HUDEP-2 (cell line): Measurements from ENCODE around the gene NMRK2.
"Not testable (repeated sequence)": the region's sequence is repeated elsewhere in the genome, so short reads cannot be mapped to it uniquely, and the experiment has no call there.

Experiments
- DNase-seq, 76 experiments: peaks; one replicate each; lab custom pipeline; 2025; ENCODE audit not compliant: unreplicated experiment in 76 of 76; lab: John Stamatoyannopoulos, UW

Gene NMRK2

DNA sequence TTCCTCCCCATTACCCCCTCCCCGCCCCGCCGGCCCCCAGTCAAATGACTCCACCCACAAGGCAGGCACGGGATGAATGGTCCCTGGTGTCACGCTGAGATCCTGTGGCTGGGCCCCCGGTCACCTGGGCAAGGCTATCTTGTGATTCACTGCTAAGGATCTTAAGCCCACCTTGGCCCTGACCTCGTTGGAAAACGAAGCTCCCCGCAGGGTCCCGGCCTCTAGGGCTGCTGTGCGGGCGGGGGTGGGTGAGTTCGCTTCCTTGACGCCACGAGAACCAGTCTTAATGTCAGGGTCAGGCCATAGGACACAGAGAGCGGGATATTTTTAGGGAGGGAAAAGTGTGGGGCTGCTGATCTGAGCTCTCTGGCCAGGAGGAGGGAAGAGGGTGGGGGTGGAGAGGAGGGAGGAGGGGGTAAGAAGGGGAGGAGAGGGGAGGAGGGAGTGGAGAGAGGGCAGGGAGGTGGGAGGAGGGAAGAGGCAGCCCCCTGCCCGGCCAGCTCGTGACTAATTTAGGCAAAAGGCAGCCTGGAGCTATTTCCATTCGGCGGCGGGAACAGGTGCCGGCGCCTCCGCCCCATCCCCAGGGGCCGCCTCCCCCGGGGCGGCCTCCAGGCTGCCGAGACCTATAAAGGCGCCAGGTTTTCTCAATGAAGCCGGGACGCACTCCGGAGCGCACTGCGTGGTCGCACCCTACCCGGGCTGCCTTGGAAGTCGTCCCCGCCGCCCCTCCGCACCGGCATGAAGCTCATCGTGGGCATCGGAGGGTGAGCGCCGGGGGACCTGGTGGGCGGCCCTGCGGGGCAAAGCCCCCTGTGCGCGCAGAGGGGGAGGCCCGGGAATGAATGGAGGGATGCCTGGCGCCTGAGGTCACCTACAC lies at the start of gene NMRK2:
TSS of gene NMRK2 (plus strand) at position 139 of the 880 bp plus-strand sequence. CDS start at position 742, 603 bp downstream.
- no peak for DNase-seq

DNA sequence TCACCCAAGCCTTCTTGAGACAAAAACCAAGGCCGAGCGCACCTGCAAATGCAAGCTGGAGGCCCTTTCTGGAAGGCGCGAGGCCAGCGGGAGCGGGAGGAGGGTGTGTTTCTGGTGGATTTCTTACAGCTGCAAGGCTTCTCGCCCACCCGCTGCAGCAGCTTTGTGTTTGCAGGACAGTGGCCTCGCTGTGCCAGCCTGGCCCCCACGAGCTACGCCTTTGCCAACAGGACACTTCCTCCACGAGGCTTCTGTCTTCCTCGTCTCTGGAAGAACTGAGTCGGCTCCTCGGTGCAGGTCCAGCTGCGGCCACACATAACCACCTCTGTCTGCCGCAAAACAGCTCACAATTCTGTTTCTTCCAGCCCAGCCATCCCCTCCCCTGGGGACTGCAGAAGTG lies 42.3 kb upstream of the NMRK2 start:
- DNase-seq = no peak

DNA sequence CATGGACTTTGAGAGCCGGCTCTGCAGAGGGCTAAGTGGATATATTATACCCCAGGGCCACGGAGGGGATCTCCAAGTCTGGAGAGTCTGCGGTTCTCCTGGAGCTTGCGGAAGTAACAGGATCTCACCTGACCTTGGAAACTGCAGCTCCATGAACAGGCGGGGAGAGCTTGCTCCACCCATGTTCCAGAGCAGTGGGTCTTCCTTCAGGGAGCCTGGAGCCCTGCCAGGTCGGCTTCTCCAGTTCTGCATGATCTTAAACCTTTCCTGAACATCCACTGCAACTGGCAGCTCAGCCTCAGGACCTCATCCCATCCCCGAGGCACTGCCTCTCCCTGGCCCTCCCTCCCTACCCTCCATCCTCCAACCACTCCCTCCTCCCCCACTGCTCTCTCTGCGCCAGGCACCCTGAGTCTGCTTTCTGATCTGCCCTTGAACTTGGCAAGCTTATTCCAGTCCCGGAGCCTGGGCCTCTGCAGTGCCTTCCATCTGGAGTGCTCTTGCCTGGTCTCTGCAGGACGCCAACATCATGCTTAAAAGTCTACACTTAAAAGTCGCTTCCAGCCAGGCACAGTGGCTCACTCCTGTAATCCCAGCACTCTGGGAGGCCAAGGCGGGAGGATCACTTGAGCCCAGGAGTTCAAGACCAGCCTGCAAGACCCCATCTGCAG lies 39.2 kb upstream of the NMRK2 start:
- no peak for DNase-seq

- DNase-seq = not testable (repeated sequence)
These were observed 37.9 kb upstream of the NMRK2 start for GRCh38 chr19:3894959-3895358.

DNA sequence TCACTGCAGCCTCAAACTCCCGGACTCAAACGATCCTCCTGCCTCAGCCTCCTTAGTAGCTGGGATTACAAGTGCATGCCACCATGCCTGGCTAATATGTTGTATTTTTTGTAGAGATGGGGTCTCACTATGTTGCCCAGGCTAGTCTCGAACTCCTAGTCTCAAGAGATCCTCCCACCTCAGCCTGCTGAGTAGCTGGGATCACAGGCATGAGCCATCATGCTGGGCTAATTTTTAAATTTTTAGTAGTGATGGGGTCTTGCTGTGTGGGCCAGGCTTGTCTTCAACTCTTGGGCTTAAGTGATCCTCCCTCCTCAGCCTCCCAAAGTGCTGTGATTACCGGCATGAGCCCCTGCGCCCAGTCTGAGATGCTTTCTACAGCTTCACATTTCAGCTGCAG lies 37.1 kb upstream of the NMRK2 start:
- DNase-seq = no peak

- no peak for DNase-seq
These were observed 34.9 kb upstream of the NMRK2 start for GRCh38 chr19:3897936-3898335.

DNA sequence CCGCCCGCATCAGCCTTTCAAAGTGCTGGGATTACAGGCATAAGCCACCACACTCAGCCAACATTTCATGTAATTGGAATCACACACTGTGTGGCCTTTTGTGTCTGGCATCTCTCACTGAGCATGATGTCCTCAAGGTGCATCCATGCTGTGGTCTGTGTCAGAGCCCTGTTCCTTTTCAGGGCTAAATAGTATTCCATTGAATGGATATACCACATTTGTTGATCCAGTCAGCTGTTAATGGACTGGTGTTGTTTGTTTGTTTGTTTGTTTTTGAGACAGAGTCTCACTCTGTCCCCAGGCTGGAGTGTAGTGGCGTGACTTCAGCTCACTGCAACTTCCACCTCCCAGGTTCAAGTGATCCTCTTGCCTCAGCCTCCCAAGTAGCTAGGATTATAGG lies 34.4 kb upstream of the NMRK2 start:
- DNase-seq = no peak

DNA sequence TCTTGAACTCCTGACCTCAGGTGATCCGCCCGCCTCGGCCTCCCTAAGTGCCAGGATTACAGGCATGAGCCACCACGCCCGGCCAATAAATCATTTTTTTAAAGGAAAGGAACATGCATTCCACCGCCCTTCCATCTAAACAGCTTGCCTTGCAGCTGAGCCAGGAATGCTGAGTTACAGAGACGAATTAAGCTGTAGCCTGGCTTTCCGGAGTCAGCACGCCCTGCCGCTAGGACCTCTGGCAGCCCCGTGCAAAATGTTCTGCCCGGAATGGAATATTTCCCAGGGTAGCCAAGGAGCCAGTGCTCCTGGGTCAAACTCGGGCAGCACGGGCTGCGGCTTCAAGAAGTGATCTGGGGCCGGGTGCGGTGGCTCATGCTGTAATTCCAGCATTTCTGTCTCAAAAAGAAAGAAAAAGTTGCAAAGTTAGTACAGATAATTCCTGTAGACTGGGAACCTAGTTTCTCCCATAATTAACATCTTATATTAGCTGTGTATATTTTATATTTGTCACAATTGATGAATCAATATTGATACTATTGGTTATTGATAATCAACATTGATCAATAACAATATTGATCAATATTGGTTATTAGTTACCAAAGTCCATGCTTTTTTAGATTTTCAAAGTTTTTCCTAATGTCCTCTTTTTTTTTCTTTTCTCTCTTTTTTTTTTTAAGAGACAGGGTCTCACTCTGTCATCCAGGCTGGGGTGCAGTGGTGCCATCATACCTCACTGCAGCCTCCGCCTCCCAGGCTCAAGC lies 33.2 kb upstream of the NMRK2 start:
- DNase-seq = no peak

- DNase-seq = no peak
These were observed 30.4 kb upstream of the NMRK2 start for GRCh38 chr19:3902317-3902973.

DNA sequence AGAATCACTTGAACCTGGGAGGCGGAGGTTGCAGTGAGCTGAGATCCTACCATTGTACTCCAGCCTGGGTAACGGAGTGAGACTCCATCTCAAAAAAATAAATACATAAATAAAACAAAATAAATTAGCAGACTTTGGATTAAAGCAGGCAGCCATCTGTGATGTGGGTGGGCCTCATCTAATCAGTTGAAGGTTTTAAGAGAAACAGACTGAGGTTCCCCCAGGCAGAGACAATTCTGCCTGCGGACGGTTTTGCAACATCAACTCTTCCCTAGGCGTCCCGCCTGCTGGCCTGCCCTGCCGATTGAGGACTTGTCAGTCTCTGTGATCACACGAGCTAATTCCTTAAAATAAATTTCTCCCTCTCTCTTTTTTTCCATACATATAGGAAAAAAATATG lies 28.6 kb upstream of the NMRK2 start:
- DNase-seq = no peak

DNA sequence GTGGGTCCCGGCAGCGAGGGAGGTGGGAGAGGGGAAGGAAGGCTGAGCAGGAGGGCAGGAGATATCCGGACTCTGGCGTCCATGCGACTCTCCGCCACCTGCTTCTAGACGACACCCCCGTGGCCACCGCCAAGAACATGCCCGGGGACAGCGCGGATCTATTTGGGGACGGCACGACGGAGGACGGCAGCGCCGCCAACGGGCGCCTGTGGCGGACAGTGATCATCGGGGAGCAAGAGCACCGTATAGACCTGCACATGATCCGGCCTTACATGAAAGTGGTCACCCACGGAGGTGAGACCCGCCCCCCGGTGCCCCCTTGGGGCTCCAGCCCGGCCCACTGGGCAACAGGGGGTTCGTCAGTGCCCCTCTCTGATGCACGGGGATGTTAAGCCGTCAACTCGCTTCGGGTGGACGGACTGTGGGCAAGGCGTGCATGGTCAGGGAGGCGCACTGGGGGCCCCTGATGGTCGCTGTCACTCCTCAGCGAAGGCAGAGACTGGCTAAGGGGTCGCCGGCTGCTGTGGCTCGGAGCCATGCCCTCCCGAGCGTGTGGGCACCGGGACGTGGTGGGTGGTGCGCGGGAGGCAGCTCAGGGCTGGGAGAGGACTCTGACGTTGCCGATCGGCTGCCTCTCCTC lies 25.1 kb upstream of the NMRK2 start:
- DNase-seq = no peak

GRCh38 chr19:3908266-3909054 lies 24.4 kb upstream of the NMRK2 start:
- DNase-seq = no peak

DNA sequence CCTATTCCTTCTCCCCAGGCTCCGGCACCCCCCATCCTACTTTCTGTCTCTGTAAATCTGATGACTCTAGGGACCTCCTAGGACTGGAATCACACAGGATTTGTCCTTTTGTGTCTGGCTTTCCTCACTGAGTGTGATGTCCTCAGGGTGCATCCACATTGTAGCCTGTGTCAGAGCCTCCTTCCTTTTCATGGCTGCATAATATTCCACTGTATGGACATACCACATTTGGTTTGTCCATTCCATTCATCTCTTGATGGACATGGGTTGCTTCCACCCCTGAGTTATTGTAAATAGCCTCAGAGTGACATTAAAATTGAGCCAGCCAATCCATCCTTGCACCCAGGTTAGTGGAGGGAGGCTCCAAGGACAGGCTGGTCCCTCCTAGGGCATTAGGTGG lies 22.8 kb upstream of the NMRK2 start:
- DNase-seq = no peak

- no peak for DNase-seq
These were observed 18.7 kb upstream of the NMRK2 start for GRCh38 chr19:3914199-3914598.

DNA sequence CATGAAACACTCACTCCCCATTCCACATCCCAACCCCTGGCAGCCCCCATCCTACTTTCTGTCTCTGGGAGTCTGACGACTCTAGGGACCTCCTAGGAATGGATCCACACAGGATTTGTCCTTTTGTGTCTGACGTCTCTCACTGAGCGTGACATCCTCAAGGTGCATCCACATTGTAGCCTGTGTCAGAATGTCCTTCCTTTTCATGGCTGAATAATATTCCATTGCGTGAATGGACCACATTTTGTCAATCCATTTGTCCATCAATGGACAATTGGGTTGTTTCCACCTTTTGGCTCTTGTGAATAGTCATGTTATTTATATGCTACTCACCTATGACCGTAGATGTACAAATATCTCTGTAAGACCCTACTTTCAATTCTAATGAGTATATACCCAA lies 16.8 kb upstream of the NMRK2 start:
- DNase-seq = no peak

DNA sequence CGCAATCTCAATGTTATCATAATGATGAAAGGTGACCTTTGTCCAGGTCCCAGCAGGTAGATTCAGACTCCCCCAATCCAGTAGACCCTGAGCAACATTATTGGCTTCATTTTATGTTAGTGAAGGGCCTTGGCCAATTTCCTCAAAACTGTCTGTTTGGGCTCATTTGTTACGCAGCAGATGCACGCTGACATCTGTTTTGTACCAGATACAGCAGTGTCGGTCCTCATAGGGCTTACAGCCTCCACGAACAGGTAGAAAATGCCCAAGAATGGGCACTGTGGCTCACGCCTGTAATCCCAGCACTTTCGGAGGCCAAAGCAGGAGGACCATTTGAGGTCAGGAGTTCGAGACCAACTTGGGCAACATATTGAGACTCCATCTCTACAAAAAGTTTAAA lies 13.1 kb upstream of the NMRK2 start:
- DNase-seq = no peak

- DNase-seq = no peak
These were observed 9.6 kb upstream of the NMRK2 start for GRCh38 chr19:3923096-3923758.

- no peak for DNase-seq
These were observed 9.0 kb upstream of the NMRK2 start for GRCh38 chr19:3923912-3924311.

- no peak for DNase-seq
These were observed 1.8 kb upstream of the NMRK2 start for GRCh38 chr19:3931041-3931440.
